Measurements from ENCODE around the gene SORBS2.

SORBS2 gene

DNA sequence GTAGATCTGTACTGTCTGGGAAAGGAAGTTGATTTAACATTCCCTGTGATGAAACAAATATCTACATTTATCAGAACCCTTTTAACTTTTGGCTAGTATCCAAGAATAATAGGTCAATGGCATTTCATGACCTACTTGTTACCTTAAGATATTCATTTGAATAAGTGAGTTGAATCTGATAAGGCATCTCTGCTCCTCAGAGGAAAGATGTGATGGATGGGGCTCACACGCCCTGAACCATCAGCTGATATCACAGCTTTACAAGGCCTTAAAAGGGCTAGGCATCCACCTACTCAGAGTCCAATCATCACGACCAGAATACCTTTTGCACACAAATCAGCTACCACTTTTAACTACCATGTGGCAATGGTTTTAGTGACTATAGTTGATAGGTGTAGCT is 186.5 kb downstream of the SORBS2 start:
- no peak for DNase-seq

- DNase-seq = no peak
These were observed 187.8 kb downstream of the SORBS2 start for GRCh38 chr4:185624259-185624589.

GRCh38 chr4:185623444-185624258 is 188.3 kb downstream of the SORBS2 start:
- no peak for DNase-seq

- no peak for DNase-seq
These were observed 203.8 kb downstream of the SORBS2 start for GRCh38 chr4:185608185-185608584.

GRCh38 chr4:185602397-185602796 is 209.6 kb downstream of the SORBS2 start:
- no peak for DNase-seq

- DNase-seq = no peak
These were observed 211.1 kb downstream of the SORBS2 start for GRCh38 chr4:185600801-185601434.

GRCh38 chr4:185599553-185600243 is 212.3 kb downstream of the SORBS2 start:
- DNase-seq = no peak

- DNase-seq = no peak
These were observed 213.0 kb downstream of the SORBS2 start for GRCh38 chr4:185598846-185599552.

DNA sequence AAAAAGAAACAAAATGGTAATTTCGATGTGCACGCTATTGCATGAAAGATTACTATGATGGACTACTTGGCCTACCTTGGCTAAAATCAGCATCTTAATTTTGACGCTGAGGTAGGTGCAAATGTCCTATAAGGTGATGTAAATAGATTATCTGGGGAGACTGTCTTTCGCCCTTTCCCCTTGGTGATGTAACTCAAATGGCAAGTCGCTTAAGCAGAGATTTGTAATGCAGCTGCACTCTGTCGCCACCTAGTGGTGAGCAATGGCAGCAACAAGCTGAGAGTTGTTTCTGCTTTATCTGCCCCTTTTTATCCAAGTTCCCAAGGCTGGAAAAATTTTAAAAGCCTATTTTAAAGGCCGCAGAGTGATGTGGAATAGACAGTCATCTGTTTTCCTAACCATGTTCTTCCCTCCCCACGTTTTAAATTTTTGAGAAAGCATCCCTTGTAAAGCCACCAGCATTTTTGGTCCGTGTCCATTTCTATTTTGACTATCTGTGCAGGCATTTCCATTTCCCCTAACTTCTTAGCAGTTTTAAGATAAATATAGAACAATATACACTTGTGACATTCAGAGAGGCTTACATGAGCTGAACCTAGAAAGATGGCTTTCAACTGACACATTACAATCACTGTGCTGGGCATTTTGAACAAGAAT is 214.3 kb downstream of the SORBS2 start:
- no peak for DNase-seq

DNA sequence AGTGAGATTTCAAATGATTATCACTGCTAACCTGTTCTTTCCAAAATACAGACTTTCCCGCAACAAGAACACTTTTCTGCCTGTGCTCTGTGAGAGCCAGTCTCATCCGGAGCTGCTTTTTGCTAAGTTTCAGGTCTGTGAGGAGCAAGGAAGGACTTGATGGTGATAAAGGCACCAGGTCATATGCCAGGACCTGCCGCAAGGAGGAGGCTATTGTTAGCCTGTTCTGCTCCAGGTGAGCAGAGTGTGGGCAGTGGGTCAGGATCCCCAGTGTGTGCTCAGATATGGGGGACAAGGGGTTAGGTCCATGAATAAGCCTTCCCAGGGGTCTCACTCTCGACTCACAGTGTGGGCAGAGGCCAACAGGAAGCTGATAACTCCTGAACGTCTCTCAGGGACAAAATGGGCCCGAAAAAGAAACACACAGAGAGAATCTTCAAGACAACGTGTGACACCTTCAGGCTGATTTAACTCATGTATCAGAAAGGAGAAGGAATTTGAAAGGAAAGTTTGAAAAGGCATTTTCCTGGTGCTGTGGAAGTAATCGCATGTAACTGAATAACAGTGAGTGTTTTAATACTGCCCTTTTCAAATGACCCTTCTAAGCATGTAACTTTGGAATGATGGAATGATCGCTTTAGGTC is 219.0 kb downstream of the SORBS2 start:
- no peak for DNase-seq

DNA sequence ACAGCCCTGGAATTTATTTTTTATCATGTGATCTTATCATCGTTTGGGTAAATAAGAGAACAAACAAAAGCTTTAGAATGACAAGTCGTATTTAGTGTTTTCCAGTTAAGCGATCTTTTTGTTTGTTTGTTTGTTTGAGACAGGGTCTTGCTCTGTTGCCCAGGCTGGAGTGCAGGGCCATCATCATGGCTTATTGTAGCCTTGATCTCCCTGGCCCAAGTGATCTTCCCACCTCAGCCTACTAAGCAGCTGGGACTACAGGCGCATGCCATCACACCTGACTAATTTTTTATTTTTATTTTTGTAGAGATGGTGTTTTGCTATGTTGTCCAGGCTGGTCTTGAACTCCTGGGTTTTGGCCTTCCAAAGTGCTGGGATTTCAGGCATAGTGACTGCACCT is 219.6 kb downstream of the SORBS2 start:
- no peak for DNase-seq

GRCh38 chr4:185591679-185592141 is 220.3 kb downstream of the SORBS2 start:
- no peak for DNase-seq

DNA sequence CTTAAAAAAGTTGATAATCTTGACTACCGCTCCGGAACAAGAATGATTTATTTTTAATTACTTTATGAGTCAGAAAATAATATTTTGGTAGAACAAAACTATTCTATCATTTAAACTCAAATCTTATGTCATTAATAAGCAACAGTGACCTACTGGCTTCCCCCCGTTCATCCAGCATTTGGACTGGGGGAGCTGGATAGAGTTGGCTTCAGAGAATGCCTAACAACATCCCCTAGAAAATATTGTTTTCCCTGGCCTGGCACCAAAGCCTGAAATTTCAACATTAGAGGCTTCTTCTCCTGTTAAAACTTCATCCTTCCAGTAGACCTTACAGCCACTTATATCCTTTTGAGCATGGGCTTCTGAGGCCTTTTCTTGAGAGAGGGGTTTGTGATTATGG is 221.0 kb downstream of the SORBS2 start:
- DNase-seq = no peak

GRCh38 chr4:185589067-185589836 is 222.7 kb downstream of the SORBS2 start:
- DNase-seq = no peak

DNA sequence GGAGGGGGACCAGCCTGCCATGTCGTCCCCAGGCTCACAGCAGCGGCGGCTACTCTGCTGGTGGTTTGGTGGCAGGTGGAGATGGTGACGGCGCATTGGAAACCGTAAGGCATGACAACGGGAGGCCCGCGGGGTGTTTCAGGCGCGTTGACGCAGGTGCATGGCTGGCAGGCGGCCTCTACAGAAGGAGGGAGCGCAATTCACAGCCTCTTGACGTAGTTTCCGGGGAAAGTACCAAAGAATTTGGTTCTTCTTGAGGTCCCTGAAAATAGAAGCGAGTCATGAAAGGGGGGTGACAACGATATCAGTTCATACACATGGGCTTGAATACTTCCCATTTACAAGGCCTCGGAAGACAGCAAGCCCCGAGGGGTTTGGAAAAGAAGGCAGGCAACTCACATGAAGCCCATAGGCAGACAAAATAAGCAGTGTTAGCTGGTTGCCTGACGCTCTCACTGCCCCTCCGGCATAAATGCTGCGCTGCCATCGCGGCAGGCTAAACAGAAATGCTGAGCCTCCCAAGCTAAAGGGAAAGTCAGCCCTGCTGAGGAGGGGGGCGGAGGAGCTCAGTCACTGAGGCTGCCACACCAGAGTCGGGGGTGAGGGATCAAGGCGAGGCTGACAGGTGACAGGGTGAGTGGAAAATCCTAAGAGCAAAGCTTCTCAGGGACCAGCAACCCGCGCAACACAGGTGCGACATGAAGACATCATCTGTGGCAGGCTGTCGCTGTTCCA is 224.4 kb downstream of the SORBS2 start:
- no peak for DNase-seq

GRCh38 chr4:185587030-185587426 is 225.0 kb downstream of the SORBS2 start:
- DNase-seq = no peak

- no peak for DNase-seq
These were observed 226.8 kb downstream of the SORBS2 start for GRCh38 chr4:185585211-185585610.

DNA sequence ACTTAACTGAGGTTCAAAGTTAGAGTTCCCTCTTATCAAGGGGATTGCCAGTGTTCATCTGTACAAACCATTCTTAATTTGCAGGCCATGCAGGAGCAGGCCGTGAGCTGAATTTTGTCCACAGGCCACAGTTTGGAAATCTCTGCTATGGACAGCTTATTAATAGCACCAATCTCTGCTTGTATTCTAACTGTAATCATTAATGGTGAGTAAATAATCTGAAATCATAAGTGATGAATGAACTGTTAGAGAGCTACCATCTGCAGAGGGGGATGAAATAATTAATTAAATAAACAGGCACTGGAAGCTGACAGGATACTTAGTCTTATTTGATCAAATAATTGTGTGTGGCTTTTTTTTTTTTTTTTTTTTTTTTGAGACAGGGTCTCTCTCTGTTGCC is 228.2 kb downstream of the SORBS2 start:
- no peak for DNase-seq

GRCh38 chr4:185582651-185583400 is 229.2 kb downstream of the SORBS2 start:
- DNase-seq = no peak

DNA sequence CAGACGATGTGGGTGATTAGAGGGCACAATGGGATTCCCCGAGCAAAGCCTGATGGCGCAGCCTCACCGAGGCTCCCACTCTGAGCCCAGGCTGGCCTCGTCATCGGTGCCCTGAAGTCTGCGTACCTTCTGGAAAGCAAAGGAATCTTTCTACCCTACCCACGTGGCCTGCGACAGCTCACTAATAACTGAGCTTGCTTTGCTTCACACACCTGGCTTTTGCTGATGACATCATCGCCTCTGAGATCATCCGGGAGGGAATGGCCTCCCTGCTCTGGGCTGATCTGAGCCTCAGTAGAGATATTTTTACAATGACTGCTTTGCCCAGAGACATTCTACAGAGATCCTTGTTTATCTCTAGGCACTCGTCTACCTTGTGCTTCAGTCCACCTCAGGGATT is 231.3 kb downstream of the SORBS2 start:
- DNase-seq = no peak

Measured in SIG-M5 (cell line).